ENCODE measurements around the gene KHNYN.

Gene KHNYN

DNA sequence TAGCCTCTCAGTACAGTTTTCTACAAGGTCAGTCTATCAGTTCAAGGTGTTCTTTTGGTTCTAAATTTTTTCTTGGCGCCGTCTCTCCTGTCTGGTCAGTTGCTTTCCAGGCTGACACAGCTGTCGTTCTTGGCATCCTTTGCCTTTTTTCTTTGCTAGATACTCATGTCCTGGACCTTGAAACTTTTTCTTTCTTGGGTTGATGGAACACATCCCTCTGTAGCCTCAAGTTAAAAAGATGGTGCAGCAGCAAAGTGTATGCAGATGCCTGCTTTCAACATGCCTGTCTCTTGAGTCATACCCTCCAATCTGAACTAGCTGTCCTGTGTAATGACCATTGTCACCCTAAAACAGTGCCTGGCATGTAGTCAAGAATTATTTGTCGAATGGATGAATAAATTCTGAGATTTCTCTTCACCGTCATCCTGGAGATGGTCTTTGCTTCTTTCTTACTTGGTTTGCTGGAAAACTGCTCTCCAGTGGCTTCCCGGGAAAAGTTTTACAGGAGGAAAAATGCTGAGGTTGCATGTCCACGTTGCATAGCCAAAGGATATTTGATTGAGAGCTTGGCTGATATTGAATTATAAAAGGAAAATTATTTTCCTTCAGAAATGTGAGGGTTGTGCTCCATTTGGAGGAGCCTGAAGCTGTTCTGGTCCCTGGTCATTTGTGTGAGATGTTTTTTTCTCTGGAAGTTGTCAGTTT lies 26.3 kb upstream of the KHNYN start:
- Histone ChIP-seq H3K9me3 (replicated peaks; ENCODE audit: low read length) (no peaks in the 10 kb centered on the region), H3K4me3 (ENCODE audit: low read length) (no peak overlapping the region), H3K9ac (ENCODE audit: low read depth, low read length) (no peak overlapping the region), H3K36me3 (ENCODE audit: insufficient read depth, low read length) (no peaks in the 10 kb centered on the region), H3K27me3 (ENCODE audit: control insufficient read depth, insufficient read depth, low read length) (peaks cover 12% of the 10 kb centered on the region), H3K4me2 (ENCODE audit: low read length) (peak overlapping the region; percentile 33), H3K4me1 (ENCODE audit: control insufficient read depth, insufficient read depth, low read length) (peaks cover 18% of the 10 kb centered on the region)

DNA sequence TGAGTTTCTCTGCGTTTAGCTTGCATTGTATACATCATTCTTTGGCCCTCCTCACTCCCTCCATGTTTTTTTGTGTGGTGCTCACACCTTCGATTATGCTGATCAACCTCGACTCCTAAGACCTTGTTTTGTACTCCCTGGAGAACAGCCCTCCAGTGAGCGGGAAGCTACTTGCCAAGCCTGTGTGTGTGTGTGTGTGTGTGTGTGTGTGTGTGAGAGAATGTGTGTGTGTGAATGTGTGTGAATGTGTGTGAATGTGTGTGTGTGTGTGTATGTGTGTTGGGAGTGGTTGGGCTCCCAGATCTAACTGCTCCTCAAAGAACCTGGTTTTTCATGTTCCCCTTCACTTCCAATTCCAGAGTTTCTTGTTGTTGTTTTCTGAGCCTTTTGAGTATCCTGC lies 24.9 kb upstream of the KHNYN start:
- H3K4me2 ChIP-seq (ENCODE audit: low read length), result no peak overlapping the region
- H3K27me3 ChIP-seq (ENCODE audit: control insufficient read depth, insufficient read depth, low read length), result peaks cover 14% of the 10 kb centered on the region
- H3K4me1 ChIP-seq (ENCODE audit: control insufficient read depth, insufficient read depth, low read length), result peaks cover 12% of the 10 kb centered on the region
- H3K9me3 ChIP-seq (replicated peaks; ENCODE audit: low read length), result no peaks in the 10 kb centered on the region
- no peak overlapping the region for H3K4me3 ChIP-seq (ENCODE audit: low read length)
- no peaks in the 10 kb centered on the region for H3K36me3 ChIP-seq (ENCODE audit: insufficient read depth, low read length)
- no peak overlapping the region for H3K9ac ChIP-seq (ENCODE audit: low read depth, low read length)

DNA sequence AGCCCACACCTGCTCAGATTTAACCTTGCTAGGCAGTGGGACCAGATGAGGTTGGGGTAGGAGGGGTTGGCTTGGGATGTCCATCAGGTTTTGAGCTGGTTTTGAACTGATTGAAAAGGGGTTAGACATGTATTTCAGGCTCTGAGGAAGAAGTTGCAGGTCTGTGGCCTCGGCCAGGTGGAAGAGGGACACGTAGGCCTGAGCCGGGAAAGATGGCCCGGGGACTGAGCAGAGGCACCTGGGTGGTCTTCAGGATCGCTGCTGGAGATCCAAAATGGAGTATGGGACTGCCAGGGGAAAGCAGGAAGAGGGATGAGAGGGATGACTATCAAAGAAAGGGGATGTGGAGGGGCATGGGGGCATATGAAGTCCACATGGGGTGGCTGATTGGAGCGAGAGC lies 23.3 kb upstream of the KHNYN start:
- Histone ChIP-seq H3K4me2 (ENCODE audit: low read length) (no peak overlapping the region), H3K27me3 (ENCODE audit: control insufficient read depth, insufficient read depth, low read length) (peaks cover 23% of the 10 kb centered on the region), H3K9me3 (replicated peaks; ENCODE audit: low read length) (no peaks in the 10 kb centered on the region), H3K4me3 (ENCODE audit: low read length) (no peak overlapping the region), H3K9ac (ENCODE audit: low read depth, low read length) (no peak overlapping the region), H3K4me1 (ENCODE audit: control insufficient read depth, insufficient read depth, low read length) (peaks cover 12% of the 10 kb centered on the region), H3K36me3 (ENCODE audit: insufficient read depth, low read length) (no peaks in the 10 kb centered on the region)

DNA sequence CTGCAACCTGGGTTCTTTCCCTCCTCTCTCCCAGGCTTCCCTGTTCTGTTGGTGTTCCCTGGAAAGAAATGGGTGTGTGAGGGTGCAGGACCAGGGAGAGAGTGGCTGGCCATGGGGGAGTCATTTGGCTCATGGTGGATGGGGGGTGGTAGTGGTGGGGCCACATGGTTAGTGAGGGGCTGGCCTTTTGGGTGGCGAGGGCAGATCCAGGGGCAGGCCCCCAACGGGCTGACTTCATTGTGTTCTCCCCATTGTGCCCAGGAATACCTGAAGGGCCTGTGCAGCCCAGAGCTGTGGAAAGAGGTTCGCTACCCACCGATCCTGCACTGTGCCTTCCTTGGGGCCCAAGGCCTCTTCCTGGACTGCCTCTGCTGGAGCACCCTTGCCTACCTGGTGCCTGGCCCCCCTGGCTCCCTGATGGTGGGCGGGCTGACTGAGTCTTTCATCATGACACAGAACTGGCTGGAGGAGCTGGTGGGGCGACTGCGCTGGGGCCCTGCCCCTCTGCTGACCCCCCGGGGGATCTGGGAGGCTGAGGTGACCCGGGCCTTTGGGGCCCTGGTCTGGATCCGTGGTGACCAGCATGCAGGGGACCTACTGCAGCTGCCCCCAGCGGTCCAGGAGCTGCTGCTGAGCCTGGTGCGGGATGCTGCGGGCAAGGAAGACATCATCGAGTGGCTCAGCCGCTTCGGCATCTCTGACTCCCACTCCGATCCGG lies 22.0 kb upstream of the KHNYN start:
- Histone ChIP-seq H3K36me3 (ENCODE audit: insufficient read depth, low read length) (no peaks in the 10 kb centered on the region), H3K9me3 (replicated peaks; ENCODE audit: low read length) (no peaks in the 10 kb centered on the region), H3K4me1 (ENCODE audit: control insufficient read depth, insufficient read depth, low read length) (peaks cover 12% of the 10 kb centered on the region), H3K4me2 (ENCODE audit: low read length) (no peak overlapping the region), H3K4me3 (ENCODE audit: low read length) (no peak overlapping the region), H3K9ac (ENCODE audit: low read depth, low read length) (no peak overlapping the region), H3K27me3 (ENCODE audit: control insufficient read depth, insufficient read depth, low read length) (peaks cover 24% of the 10 kb centered on the region)

DNA sequence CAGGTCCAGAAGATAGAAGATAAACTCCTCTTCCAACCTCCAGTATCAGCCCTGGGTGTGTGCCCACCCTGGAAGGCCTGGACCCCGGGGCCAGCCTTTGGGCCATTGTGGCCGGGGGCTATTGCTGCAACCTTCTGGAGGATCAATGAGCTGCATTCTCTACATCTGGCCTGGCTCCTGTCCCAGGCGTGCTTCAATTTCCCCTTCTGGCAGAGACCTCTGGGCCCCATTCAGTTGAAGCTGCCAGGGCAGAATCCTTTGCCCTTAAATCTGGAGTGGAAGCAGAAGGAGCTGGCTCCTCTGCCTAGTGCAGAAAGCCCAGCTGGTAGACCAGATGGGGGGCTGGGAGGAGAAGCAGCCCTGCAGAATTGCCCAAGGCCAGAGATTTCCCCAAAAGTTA lies 21.0 kb upstream of the KHNYN start:
- no peak overlapping the region for H3K9ac ChIP-seq (ENCODE audit: low read depth, low read length)
- no peak overlapping the region for H3K4me3 ChIP-seq (ENCODE audit: low read length)
- no peak overlapping the region for H3K4me2 ChIP-seq (ENCODE audit: low read length)
- peaks cover 24% of the 10 kb centered on the region for H3K27me3 ChIP-seq (ENCODE audit: control insufficient read depth, insufficient read depth, low read length)
- no peaks in the 10 kb centered on the region for H3K36me3 ChIP-seq (ENCODE audit: insufficient read depth, low read length)
- H3K4me1 ChIP-seq (ENCODE audit: control insufficient read depth, insufficient read depth, low read length), result peaks cover 2% of the 10 kb centered on the region
- H3K9me3 ChIP-seq (replicated peaks; ENCODE audit: low read length), result no peaks in the 10 kb centered on the region

DNA sequence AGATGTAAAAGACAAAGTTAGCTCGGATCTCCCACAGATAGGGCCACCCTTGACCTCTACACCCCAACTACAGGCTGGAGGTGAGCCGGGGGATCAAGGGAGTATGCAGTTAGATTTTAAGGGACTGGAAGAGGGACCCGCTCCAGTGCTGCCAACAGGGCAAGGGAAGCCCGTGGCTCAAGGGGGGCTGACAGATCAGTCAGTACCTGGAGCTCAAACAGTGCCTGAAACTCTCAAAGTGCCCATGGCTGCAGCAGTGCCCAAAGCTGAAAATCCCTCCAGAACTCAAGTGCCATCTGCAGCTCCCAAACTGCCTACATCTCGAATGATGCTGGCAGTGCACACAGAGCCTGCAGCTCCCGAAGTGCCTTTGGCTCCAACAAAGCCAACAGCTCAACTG lies 20.6 kb upstream of the KHNYN start:
- Histone ChIP-seq H3K9ac (ENCODE audit: low read depth, low read length) (no peak overlapping the region), H3K27me3 (ENCODE audit: control insufficient read depth, insufficient read depth, low read length) (peaks cover 24% of the 10 kb centered on the region), H3K9me3 (replicated peaks; ENCODE audit: low read length) (no peaks in the 10 kb centered on the region), H3K4me2 (ENCODE audit: low read length) (no peak overlapping the region), H3K36me3 (ENCODE audit: insufficient read depth, low read length) (no peaks in the 10 kb centered on the region), H3K4me1 (ENCODE audit: control insufficient read depth, insufficient read depth, low read length) (no peaks in the 10 kb centered on the region), H3K4me3 (ENCODE audit: low read length) (no peak overlapping the region)

DNA sequence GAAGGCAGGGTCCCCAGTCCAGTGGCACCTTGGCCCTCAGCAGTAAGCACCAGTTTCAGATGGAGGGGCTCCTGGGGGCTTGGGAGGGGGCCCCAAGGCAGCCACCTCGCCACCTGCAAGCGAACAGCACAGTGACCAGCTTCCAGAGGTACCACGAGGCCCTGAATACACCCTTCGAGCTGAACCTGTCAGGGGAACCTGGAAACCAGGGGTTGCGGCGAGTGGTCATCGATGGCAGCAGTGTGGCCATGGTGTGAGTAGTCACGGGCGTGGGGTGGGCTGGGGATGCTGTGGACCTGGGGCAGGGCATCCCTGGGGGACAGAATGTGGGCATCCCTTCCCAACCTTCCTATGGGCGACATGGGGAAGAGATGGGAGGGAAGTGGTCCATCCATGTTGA lies 19.8 kb upstream of the KHNYN start:
- no peak overlapping the region for H3K4me2 ChIP-seq (ENCODE audit: low read length)
- no peaks in the 10 kb centered on the region for H3K4me1 ChIP-seq (ENCODE audit: control insufficient read depth, insufficient read depth, low read length)
- no peaks in the 10 kb centered on the region for H3K36me3 ChIP-seq (ENCODE audit: insufficient read depth, low read length)
- H3K27me3 ChIP-seq (ENCODE audit: control insufficient read depth, insufficient read depth, low read length), result peaks cover 24% of the 10 kb centered on the region
- no peak overlapping the region for H3K9ac ChIP-seq (ENCODE audit: low read depth, low read length)
- no peak overlapping the region for H3K4me3 ChIP-seq (ENCODE audit: low read length)
- no peaks in the 10 kb centered on the region for H3K9me3 ChIP-seq (replicated peaks; ENCODE audit: low read length)

DNA sequence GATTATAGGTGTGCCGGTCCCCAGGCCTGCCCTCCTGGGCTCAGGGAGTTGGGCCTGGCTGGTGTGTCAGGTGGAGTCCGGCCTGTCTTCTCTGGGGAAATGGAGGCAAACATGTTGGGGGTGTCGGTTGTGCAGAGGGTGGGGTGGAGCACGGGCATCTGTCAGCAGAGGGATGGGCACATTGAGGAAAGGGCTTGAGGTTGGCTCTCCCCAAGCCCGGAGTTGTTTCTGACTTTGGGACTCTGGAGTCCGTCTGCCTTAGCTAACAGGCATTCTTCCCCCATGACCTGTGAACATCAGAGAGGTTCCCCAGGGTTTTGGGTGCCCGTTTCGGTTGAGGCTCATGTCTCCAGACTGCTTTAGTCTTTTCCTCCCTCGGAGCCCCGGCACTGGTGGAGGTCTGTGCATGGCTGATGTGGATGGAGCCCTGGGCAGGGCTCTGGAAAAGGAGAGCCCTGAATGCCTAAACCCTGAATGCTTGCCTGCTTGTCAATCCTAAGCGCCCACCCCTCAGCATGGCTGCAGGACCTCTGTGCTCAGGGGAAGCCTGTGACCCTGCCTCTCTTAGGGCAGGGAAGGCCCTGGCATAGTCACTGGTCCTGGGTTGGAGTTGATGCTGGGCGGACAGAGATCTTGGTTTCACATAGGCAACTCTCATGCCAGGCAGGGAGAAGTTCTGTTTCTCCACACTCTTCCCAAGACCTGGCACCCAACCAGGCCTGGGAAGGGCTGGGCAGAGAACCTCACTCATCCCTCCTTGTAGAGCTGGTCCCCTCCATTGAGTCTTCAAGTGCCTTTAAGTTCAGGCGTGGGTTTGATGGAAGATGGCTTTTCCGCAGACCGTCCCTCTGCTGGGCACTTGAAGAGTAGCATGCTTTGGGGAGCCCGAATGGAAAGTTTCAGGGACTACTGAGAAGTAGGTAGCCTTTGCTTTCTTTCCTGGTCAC lies 18.0 kb upstream of the KHNYN start:
- no peaks in the 10 kb centered on the region for H3K9me3 ChIP-seq (replicated peaks; ENCODE audit: low read length)
- H3K9ac ChIP-seq (ENCODE audit: low read depth, low read length), result no peak overlapping the region
- no peaks in the 10 kb centered on the region for H3K36me3 ChIP-seq (ENCODE audit: insufficient read depth, low read length)
- peaks cover 24% of the 10 kb centered on the region for H3K27me3 ChIP-seq (ENCODE audit: control insufficient read depth, insufficient read depth, low read length)
- H3K4me3 ChIP-seq (ENCODE audit: low read length), result no peak overlapping the region
- no peaks in the 10 kb centered on the region for H3K4me1 ChIP-seq (ENCODE audit: control insufficient read depth, insufficient read depth, low read length)
- H3K4me2 ChIP-seq (ENCODE audit: low read length), result no peak overlapping the region

DNA sequence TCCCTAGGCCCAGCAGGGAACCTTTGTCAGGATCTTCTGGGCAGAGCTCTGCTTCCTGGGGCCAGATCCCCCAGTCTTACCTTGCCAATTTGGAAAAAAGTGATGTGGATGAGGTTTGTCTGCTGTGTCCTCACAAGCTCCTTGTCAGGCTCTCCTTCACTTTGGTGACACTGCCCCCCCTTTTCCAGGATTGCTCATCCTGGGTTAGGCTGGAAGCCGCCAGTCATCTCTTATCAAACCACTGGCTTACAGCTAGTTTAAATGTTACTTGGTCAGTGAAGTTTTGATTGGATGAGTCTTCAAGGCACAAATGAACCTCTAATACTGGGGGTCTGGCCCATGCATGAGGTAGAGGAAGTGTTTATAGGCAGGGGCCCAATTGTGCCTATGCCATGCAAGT lies 15.7 kb upstream of the KHNYN start:
- Histone ChIP-seq H3K9me3 (replicated peaks; ENCODE audit: low read length) (no peaks in the 10 kb centered on the region), H3K9ac (ENCODE audit: low read depth, low read length) (no peak overlapping the region), H3K27me3 (ENCODE audit: control insufficient read depth, insufficient read depth, low read length) (peaks cover 16% of the 10 kb centered on the region), H3K4me2 (ENCODE audit: low read length) (no peak overlapping the region), H3K4me3 (ENCODE audit: low read length) (no peak overlapping the region), H3K4me1 (ENCODE audit: control insufficient read depth, insufficient read depth, low read length) (no peaks in the 10 kb centered on the region), H3K36me3 (ENCODE audit: insufficient read depth, low read length) (no peaks in the 10 kb centered on the region)

DNA sequence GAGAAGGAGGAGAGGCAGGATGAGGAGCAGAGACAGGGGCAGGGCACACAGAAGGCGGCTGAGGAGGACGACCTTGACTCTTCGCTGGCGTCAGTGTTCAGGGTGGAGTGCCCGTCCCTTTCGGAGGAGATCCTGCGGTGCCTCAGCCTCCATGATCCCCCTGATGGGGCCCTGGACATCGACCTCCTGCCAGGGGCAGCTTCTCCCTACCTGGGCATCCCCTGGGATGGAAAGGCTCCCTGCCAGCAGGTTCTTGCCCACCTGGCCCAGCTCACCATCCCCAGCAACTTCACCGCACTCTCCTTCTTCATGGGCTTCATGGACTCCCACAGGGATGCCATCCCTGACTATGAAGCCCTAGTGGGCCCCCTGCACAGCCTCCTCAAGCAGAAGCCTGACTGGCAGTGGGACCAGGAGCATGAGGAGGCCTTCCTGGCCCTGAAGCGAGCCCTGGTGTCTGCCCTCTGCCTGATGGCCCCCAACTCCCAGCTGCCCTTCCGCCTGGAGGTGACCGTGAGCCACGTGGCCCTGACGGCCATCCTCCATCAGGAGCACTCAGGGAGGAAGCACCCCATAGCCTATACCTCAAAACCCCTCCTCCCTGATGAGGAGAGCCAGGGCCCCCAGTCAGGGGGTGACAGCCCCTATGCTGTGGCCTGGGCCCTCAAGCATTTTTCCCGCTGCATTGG lies 14.9 kb upstream of the KHNYN start:
- H3K9ac ChIP-seq (ENCODE audit: low read depth, low read length), result no peak overlapping the region

More for the DNA sequence above, 14.9 kb upstream of the KHNYN start:
- H3K4me1 ChIP-seq (ENCODE audit: control insufficient read depth, insufficient read depth, low read length), result no peaks in the 10 kb centered on the region
- H3K4me2 ChIP-seq (ENCODE audit: low read length), result no peak overlapping the region
- H3K4me3 ChIP-seq (ENCODE audit: low read length), result no peak overlapping the region
- H3K36me3 ChIP-seq (ENCODE audit: insufficient read depth, low read length), result no peaks in the 10 kb centered on the region
- H3K27me3 ChIP-seq (ENCODE audit: control insufficient read depth, insufficient read depth, low read length), result peaks cover 14% of the 10 kb centered on the region
- H3K9me3 ChIP-seq (replicated peaks; ENCODE audit: low read length), result no peaks in the 10 kb centered on the region

Data from skeletal muscle satellite cell (primary cell).